ENCODE results near the gene PPIL4. TPM values are rescaled to one million over a fixed set of nuclear protein-coding genes. Genes with fewer than 3 reads are reported as not detected.
A peak's percentile ranks its signal among the peaks of the same experiment; 100 is the strongest.
"Not testable (repeated sequence)": the region's sequence is repeated elsewhere in the genome, so short reads cannot be mapped to it uniquely, and the experiment has no call there.

The PPIL4 gene
- polyA plus RNA-seq, 10 donors: 26.7 to 36.9 (median 33.7) TPM

DNA sequence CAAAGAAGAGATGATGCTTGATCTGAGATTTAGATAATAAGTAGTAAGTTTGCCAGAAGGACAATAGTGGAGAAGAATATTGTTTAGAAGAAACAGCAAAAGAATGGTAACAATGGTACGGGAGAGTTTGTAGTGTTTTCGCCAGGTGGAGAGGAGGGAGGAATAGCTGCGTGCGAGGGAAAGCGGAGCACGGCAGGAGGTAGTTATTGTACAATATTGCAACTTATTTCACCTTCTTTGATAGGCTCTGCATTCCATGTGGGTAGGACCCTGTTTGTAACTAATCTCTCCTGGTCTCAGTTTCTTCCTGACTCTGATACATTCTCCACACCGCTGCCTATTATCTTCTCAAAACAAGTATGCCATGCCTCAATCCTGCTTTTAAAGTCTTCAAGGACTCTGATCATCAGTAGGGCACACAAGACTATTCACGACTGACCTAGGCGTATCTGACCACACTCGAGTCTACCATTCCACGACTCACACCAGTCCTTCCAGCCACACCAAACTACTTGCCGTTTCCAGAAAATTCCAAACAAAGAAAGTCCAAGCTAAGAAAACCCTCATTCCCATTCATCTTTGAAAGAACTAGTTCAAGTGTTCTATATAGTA lies 1.1 kb downstream of the PPIL4 start:
- no peak for DNase-seq

DNA sequence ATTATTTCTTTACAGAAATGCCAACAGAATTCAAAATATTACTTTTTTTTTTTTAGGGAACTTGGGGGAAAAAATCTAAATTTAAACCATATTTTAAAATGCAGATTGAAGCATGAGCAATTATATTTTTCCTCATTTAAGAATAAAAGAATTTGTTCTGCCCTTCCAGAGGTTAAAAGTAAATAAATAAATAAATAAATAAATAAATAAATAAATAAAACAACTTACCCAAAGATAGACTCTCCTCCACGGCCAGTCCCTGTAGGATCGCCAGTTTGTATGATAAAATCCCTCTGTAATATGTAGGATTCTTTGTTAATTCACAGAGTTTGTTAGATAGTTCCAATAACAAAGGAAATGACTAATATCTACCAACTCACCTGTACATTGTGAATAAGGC lies 4.7 kb downstream of the PPIL4 start:
- DNase-seq: no peak

DNA sequence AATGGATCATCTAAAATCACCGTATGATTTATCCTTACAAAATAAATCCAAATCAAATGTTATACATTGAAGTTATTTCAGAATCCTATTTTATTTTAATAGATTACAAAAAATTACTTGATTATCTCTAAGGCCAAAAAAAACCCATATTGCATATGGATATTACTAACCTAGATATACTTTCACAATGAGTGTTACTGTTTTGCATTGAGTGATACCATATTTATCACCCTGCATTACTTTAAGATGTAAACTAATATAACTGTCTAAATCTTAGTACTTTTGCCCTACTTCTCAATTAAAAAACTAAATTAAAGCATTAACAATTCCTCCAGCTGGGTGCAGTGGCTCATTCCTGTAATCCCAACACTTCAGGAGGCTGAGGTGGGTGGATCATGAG lies 11.1 kb downstream of the PPIL4 start:
- DNase-seq: no peak

DNA sequence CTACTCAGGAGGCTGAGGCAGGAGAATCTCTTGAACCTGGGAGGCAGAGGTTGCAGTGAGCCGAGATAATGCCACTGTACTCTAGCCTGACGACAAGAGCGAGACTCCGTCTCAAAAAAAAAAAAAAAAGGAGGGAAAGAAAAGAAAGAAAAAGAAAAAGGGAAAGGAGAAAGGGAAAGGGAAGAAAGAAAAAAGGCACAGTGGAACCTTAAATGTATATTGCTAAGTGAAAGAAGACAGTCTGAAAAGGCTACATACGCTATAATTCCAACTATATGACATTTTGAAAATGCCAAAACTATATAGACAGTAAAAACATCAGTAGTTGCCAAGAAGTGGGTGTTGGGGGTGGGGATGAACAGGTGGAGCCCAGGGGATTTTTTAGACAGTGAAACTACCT lies 16.2 kb downstream of the PPIL4 start:
- no peak for DNase-seq

DNA sequence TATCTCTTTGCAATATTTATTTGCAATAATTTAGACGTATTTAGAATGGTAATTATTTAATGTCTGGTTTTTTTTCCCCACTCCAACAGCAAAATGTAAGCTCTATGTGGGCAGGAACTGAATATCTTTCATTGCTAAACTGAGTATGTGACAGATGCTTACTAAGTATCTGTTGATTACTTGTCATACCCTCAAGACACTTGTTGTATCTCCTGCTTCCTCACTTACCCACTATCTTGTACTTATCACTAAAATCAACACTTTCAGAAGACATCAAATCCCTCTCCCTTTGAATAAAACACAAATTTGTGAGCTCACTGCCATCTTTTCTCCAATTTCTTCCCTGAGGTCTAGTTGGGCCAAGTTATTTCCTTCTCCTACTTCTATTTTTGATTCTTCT lies 30.3 kb downstream of the PPIL4 start:
- DNase-seq: no peak

DNA sequence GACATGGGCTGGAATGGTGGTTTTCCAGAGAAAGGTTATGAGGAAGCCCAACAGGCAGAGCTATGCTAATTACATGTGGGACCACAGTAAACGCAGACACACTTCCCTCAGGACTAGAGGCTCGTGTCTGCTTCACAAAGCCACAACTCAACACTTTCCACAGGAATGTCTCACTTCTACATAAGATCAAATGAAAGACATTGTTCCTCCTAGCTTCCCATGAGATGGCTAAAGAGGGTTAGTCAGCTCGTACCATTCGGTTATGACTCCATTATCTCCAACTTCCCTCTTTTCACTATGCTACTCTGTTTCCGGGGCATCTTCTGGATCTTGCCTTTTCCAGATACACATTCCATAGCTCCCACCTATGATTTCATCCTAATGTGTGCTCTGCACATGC lies 31.9 kb downstream of the PPIL4 start:
- no peak for DNase-seq

DNA sequence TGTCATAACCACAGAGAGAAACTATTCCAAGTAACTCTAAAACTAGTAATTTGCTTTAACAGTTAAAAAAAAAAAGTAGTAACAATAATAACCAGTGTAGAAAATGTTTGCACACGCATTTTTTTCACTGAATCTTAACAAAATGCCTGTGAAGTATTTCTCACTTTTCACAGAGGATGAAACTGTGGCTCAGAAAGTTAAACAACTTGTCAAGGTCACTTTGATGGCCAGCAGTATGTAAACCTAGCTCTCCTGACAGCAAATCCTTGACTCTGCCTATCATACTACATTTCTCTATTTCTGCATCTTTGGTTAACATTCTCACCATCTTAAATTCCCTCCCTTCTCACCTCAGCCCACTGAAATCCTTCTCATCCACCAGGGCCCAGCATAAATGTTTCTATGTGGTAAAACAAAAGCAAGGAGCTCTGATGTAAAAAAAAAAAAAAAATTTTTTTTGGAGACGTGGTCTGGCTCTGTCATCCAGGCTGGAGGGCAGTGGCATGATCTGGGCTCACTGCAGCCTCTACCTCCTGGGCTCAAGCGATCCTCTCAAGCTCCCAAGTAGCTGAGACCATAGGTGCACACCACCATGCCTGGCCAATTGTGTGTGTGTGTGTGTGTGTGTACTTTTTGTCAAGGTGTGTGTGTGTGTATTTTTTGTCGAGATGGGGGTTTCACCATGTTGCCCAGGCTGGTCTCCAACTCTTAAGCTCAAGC lies 34.9 kb downstream of the PPIL4 start:
- no peak for DNase-seq

DNA sequence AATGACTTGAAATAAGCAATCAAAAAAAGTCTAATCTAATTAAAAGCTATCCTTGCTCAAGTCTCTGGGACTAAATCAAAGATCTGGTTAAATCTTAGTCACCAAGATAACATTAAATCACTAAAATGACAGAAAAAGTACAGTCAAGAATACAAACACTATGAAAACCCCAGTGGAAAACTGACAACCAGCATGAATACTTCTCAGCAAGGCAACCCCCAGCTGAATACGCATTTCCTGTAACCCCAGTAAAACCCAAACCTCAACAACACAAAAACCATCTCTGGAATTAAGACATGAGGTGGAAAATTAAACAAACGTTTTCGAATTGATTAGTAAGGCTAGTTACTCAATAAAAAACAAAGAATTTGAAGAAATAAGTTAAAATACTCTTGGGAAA lies 37.4 kb downstream of the PPIL4 start:
- DNase-seq: no peak

DNA sequence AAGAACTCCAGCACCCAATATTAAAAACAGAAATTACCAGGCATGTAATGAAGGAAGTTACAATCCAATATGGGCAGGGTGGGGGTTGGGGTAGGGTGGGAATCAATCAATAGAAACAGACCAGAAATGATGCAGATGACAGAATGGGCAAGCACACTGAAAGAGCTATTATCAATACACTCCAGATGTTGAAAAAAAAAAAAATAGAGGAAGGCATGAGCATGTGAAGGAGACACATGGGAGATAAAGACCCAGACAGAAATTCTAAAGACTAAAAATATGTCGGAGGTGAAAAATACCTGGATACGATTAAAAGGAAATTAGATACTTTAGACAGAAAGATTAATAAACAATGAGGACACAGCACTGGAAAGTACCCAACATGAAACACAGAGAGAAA lies 42.0 kb downstream of the PPIL4 start:
- no peak for DNase-seq

DNA sequence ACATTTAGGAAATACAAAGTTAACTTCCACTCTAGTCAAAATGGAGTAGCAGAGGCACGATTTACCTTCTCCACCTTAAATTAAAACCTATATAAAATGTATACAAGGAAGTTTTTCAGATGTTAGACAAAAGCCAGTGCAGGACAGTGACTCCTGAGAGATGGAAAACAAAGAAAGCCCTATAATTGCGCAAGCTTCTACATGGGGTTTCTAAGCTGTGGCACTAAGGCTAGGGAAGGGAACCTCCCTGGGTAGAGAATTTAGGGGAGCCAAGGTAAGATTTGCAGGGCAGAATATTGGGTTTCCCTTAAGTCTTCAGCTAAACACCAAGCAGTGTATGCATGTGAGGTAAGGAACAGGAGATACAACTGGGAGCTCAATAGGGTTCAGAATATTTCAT lies 42.6 kb downstream of the PPIL4 start:
- no peak for DNase-seq

DNA sequence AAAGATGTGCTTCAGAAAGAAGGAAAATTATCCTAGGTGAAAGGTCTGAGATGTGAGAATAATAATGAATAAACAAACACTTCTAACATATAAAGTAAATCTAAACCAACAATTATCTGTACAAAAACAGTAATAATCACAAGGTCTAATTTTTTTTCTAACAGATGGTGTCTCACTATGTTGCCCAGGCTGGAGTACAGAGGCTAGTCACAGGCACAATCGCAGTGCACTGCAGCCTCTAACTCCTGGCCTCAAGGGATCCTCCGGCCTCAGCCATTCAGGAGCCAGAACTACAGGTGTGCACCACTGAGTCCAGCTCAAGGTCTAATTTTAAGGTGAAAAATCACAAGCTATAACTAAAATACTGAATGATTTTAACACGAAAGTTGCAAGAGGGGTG lies 44.1 kb downstream of the PPIL4 start:
- DNase-seq: no peak

DNA sequence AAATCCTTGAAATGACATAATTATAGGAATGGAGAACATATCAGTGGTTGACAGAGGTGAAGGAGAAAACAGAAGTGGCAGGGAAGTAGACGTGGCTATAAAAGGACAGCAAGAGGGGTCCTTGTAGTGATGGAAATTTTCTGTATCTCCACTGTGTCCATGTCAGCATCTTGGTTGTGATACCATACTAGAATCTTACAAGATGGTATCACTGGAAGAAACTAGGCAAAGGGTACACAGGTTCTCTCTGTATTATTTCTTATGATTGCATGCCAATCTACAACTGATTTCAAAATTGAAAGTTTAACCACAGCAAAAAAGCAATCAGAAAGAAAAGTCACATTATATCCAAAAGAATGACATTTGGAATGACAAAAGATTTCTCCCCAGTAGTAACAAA lies 44.6 kb downstream of the PPIL4 start:
- DNase-seq: no peak

DNA sequence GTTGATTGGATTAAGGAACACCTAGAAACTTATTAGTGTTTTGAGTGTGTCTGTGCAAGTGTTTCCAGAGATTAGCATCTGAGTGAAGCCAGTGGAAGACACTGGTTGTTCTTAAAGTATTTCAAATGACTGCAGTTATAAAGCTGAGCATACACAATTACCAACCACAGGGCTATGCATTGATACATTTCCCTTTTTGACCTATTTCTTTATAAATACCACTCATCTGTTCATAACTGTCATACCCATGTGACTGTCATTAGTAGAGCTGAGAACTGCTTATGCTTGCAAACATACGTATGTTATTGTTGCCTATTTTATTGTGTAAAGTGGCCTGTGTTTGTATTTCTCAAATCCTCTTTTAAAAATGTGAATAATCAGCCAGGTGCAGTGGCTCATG lies 45.7 kb downstream of the PPIL4 start:
- no peak for DNase-seq

DNA sequence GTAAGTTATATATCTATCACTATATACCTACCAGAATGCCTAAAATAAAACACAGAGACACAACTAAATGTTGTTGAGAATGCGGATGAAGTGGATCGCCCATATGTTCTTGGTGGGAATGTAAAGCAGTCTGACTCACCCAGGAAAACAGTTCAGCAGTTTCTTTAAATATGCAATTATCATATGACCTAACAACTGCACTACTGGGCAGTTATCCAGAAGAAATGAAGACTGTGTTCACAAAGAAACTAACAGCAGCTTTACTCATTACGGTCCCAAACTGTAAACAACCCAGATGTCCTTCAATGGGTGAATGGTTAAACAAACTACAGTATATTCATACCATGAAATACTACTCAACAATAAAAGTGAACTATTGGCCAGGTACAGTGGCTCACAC lies 46.8 kb downstream of the PPIL4 start:
- peak; percentile 42 to 88 (median 67) for DNase-seq

DNA sequence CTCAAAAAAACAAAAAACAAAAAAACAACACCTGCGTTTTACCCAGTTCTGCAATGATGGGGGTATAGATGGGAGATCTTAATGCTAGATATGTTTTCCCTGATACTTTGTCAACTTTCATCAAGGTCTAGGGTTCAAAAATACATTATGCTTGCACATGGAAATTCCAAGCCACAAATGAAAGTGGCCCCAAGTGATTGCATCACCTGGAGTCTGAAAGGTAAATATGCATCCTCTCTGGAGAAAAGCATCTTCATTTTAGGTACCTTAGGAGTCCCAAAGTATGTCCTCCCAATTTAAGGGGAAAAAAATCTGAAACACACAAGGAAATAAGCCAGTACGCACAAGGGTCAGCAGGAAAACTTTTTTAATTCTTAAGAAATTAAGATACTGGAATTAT lies 48.5 kb downstream of the PPIL4 start:
- DNase-seq: no peak

DNA sequence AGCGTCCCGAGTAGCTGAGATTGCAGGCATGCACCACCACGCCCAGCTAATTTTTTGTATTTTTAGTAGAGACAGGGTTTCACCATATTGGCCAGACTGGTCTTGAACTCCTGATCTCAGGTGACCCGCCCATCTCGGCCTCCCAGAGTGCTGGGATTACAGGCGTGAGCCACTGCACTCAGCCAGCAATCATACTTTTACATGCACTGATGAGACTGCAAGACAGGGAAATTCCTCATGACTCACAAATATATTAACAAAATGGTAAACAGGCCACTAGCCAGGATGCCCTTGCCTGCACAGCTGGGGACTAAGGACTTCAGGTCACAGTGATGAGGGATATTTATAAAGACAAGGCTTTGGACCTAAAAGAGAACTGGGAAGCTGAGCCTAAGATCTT lies 49.2 kb downstream of the PPIL4 start:
- not testable (repeated sequence) for DNase-seq

DNA sequence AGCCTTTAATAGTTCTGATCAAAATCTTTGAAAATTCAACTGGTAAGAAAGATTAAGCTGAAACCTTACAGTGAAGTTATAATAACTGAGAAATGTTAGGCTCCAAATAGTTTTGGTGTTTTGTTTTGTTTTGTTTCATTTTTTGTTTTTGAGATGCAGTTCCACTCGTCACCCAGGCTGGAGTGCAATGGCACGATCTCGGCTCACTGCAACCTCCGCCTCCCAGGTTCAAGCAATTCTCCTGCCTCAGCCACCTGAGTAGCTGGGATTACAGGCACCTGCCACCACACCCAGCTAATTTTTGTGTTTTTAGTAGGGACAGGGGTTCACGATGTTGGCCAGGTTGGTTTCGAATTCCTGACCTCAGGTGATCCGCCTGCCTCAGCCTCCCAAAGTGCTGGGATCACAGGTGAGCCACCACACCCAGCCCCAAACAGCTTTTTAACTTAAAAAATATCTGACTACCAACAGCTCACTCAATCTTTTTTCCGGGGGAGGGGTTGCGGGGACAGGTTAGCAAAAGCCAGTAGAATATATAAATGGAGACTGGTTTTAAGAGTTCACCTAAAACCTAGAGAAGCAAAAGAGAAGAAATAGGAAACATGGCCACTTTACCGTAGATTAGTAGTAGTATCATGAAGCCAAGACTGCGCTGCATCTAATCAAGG lies 50.4 kb downstream of the PPIL4 start:
- DNase-seq: not testable (repeated sequence)

DNA sequence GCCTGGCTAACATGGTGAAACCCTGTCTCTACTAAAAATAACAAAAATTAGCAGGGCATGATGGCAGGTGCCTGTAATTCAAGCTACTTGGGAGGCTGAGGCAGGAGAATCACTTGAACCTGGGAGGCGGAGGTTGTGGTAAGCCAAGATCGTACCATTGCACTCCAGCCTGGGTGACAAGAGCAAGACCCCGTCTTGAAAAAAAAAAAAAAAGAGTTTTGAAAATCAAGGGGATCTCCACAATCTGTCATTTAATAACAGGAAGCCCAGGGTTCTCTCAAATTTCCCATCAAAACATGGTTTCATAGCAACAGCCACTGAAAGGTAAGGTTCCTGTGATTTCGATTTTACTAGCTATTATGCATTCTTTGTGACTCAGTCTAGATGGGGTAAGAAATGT lies 51.0 kb downstream of the PPIL4 start:
- DNase-seq: not testable (repeated sequence)

DNA sequence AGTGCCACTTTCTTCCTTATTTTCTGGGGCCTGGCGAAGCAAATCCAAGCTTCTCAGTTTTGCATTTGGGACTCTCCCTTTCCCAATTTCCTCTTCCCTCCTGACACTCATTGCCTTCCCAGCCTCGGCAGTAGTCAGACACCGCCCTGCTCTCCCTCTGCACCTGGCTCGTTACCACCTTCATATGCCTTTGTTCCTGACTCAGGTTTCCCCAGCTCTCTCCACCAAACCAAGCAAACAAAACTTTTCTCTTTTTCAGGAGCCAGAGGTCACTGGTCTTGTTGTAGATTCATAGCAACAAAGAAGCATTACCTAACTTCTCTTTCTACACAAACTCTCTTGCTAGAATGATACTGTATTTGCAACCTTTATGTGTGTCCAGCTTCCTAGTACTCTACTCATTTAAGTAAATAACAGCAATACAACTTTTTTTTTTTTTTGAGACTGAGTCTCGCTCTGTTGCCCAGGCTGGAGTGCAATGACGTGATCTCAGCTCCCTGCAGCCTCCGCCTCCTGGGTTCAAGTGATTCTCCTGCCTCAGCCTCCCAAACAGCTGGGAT lies 52.0 kb downstream of the PPIL4 start:
- no peak for DNase-seq

DNA sequence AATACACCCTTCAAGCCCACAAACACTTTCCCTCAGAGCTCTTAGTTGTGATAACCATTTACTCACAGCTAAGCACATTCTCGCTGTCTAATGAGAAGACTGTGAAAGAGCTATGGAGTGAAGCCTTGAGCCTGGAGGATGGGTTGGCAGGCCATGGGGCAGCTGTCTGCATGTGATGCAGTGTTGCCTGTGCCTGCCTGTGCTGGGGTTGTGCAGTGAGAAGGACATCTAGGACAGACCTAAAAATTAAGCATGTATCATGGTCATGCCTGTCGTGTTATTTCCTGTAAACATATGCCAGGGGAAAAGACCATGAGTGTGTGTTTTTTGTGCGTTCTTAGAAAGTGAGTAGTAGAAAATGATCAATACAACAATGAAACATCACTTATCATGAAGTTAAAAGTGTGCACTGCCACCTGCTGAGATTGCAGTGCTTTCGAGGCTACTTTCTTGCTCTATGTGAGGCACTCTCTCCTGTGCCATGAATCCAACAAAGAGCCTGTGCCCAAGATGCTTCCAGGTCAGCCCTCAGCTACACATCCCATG lies 53.0 kb downstream of the PPIL4 start:
- no peak for DNase-seq

DNA sequence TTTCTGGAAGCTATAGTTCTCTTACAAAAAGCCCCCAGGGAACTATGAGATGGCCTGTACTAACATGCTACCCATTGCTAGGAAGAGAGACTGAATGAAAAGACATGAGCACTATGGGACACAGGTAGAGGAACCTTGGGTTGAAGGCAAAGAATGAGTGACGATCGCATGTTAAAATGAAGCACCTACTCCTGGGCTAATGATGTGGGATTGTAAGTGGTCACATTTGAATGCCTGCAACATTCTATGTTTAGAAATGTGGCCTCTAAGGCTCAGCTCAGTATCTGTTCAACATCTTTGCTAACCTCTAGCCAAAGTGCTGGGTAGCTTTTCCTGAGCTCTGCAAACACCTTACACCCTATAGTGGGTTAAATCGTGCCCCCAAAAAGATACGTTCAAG lies 55.9 kb downstream of the PPIL4 start:
- no peak for DNase-seq

DNA sequence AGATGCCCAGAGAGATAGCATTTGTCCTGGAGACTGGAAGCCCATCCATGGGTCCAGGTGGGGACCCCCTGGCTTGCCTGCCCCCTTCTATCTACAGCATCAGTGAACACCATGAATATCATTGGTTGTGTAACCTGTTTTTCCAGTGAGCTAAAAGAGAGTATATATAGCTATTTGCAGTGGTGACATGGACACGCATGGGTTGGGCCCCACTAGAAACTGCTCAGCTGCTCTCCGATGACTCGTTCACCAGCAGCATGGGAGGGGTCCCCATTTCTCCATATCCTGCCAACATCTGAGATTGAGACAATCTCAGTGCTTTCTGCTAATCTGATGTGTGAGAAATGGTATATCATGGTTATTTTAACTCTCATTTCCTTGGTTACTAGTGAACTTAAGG lies 57.0 kb downstream of the PPIL4 start:
- no peak for DNase-seq

DNA sequence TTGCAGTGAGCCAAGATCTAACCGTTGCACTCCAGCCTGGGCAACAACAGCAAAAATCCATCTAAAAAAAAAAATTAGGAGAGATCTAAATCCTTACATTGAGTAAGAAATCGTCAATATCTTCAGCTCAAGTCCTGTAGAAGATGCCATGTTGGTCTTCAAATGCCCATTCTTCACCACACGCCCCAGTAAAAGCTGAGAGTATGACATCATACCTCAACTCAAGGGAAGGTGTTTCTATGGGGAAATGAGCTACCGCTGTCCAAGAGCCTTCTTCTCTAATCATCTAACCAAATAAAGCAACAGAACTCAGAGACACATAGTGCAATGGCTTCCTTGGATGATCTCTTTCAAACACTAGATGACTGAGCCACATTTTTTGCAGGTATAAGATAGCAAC lies 58.5 kb downstream of the PPIL4 start:
- DNase-seq: no peak
